Thoracic aorta (tissue), 2 donors: ENCODE measurements around the gene ZNF681. TPM values are rescaled to one million over a fixed set of nuclear protein-coding genes. Genes with fewer than 3 reads are reported as not detected.

Experiments used
- ATAC-seq: fragments of 150-250 bp; one replicate; pipeline ENCODE4 v1.8.0; 2017; ENCODE audit warnings: low read depth; ENCODE audit not compliant: insufficient number of reproducible peaks, low FRiP score
- DNase-seq: peaks from one replicate; pipeline ENCODE4 v3.0.0-alpha.2; 2020; ENCODE audit warnings: low spot score
- H3K27ac ChIP-seq, 2 donors: fragments of 200-600 bp; sonication (generic); 1 replicate in 1 of 2; 2 replicates in 1 of 2; pipeline ENCODE4 v1.5.1; 2016; ENCODE audit warnings: mild to moderate bottlenecking in 2 of 2, moderate library complexity in 2 of 2
- H3K27me3 ChIP-seq: fragments of 200-600 bp; sonication (generic); replicated peaks from 2 replicates; pipeline ENCODE4 v1.6.0; 2016; ENCODE audit warnings: mild to moderate bottlenecking; ENCODE audit not compliant: insufficient read depth
- H3K36me3 ChIP-seq: fragments of 200-600 bp; sonication (generic); one replicate; pipeline ENCODE4 v1.5.1; 2016
- H3K4me1 ChIP-seq, 2 donors: fragments of 200-600 bp; sonication (generic); 1 replicate in 1 of 2; 2 replicates in 1 of 2; pipeline versions ENCODE4 v1.5.1 to v1.6.0; 2016; ENCODE audit warnings: low read depth in 2 of 2, mild to moderate bottlenecking in 1 of 2; ENCODE audit not compliant: control insufficient read depth in 1 of 2
- H3K4me3 ChIP-seq: fragments of 200-600 bp; sonication (generic); 2 replicates; pipeline ENCODE4 v1.5.1; 2016; ENCODE audit warnings: mild to moderate bottlenecking
- H3K9me3 ChIP-seq: fragments of 200-600 bp; sonication (generic); 2 replicates; pipeline ENCODE4 v1.5.1; 2016
- total RNA-seq, 2 donors: library from RNA; depleted of rRNA; stranded (reverse); fragments of >200 nt; gene quantifications; one replicate each; pipeline versions ENCODE4 v1.1.0 to v1.2.3, GENCODE V29; 2016
- TF ChIP-seq, protein P1 (sequence below): fragments of 200-600 bp; sonication (generic); IDR thresholded peaks from one replicate; pipeline ENCODE4 v1.5.1; 2019; ENCODE audit warnings: antibody characterized with exemption

Gene ZNF681
- total RNA-seq, 2 donors from 2014 or later = 0.56 to 2.2 TPM

DNA sequence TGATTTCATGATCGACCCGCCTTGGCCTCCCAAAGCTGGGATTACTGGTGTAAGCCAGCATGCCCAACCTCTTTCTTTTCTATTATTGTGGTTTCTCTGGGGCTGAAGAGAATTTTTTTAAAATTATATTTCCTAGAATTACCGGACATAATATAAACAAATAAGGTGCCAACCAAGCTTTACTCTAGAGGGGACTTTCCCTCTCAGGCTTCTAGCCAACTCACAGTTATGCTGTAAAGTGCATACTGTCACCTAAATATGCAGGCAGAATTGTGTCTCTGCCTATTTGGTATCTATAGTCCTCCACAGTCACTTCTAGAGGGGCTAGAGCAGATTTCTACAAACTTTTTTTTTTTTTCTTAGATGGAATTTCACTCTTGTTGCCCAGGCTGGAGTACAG is 41.6 kb upstream of the ZNF681 start:
- Histone ChIP-seq H3K9me3 (no peaks in the 10 kb centered on the region), H3K4me1 (no peaks in the 10 kb centered on the region), H3K4me3 (no peak overlapping the region), H3K27me3 (no peaks in the 10 kb centered on the region), H3K27ac (no peak overlapping the region), H3K36me3 (no peaks in the 10 kb centered on the region)
- DNase-seq (no peak), ATAC-seq (no peak)
- TF ChIP-seq, protein P1, sequence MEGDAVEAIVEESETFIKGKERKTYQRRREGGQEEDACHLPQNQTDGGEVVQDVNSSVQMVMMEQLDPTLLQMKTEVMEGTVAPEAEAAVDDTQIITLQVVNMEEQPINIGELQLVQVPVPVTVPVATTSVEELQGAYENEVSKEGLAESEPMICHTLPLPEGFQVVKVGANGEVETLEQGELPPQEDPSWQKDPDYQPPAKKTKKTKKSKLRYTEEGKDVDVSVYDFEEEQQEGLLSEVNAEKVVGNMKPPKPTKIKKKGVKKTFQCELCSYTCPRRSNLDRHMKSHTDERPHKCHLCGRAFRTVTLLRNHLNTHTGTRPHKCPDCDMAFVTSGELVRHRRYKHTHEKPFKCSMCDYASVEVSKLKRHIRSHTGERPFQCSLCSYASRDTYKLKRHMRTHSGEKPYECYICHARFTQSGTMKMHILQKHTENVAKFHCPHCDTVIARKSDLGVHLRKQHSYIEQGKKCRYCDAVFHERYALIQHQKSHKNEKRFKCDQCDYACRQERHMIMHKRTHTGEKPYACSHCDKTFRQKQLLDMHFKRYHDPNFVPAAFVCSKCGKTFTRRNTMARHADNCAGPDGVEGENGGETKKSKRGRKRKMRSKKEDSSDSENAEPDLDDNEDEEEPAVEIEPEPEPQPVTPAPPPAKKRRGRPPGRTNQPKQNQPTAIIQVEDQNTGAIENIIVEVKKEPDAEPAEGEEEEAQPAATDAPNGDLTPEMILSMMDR = no peak

DNA sequence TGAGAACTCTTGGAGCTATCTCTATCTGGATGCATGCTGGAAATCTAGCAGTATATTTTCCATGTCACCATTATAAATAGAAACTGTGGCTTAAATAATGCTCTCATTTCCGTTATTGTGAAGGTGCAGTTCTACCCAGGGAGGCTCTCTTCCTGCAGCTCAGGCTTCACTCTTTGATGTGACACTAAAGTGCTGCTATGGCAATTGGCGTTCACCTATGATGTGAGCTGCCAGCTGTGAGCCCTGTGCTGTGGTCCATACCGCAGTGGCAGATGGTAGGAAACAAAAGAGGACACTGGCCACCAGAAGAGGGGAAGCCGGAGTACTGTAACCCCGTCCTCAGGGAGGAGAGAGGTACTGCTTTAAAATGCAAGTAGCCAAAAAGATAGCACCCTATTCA is 40.6 kb upstream of the ZNF681 start:
- no peaks in the 10 kb centered on the region for H3K27me3 ChIP-seq
- H3K36me3 ChIP-seq = no peaks in the 10 kb centered on the region
- H3K4me3 ChIP-seq = no peak overlapping the region
- TF ChIP-seq, protein P1 = no peak
- DNase-seq (no peak), ATAC-seq (no peak)
- H3K4me1 ChIP-seq = no peaks in the 10 kb centered on the region
- no peak overlapping the region for H3K27ac ChIP-seq
- H3K9me3 ChIP-seq = no peaks in the 10 kb centered on the region

DNA sequence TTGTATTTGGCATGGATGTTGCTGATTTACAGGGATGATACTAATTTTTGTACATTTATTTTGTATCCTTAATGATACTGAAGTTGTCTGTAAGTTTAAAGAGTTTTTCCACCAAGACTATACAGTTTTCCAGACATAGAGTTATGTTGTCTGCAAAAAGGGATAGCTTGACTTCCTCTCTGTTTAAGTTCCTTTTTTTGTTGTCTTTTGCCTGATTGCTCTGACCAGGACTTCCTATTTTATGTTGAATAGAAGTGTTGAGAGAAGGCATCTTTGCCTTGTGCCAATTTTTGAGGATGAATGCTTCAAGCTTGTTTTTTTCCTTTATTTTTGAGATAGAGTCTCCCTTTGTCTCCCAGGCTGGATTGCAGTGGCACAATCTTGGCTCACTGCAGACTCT is 36.8 kb upstream of the ZNF681 start:
- Histone ChIP-seq H3K36me3 (no peaks in the 10 kb centered on the region), H3K27ac (no peak overlapping the region), H3K9me3 (no peaks in the 10 kb centered on the region), H3K27me3 (no peaks in the 10 kb centered on the region), H3K4me3 (no peak overlapping the region), H3K4me1 (no peaks in the 10 kb centered on the region)
- no peak for DNase-seq
- TF ChIP-seq, protein P1 = no peak
- no peak for ATAC-seq

DNA sequence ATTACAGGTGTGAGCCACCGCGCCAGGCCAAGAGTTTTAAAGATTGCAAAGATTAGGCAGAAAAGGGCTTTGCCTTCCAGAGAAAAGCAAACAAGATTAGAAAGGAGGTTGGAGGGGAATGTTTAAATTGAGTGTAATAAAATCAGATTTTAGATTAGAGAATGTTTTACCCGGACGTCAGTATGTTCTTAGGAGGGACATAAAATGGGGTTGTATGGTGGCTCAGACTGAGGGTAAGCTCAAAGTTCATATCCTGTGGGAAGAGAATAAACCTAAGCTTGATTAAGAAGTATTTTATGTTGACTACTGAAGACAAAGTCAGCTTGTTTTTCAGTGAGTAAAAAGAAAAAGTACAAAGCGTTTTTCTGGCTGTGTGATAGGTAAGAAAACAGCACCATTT is 34.1 kb upstream of the ZNF681 start:
- H3K4me1 ChIP-seq = no peaks in the 10 kb centered on the region
- TF ChIP-seq, protein P1 = no peak
- H3K4me3 ChIP-seq = no peak overlapping the region
- no peaks in the 10 kb centered on the region for H3K36me3 ChIP-seq
- H3K9me3 ChIP-seq = no peaks in the 10 kb centered on the region
- ATAC-seq = no peak
- no peak overlapping the region for H3K27ac ChIP-seq
- no peaks in the 10 kb centered on the region for H3K27me3 ChIP-seq
- no peak for DNase-seq

DNA sequence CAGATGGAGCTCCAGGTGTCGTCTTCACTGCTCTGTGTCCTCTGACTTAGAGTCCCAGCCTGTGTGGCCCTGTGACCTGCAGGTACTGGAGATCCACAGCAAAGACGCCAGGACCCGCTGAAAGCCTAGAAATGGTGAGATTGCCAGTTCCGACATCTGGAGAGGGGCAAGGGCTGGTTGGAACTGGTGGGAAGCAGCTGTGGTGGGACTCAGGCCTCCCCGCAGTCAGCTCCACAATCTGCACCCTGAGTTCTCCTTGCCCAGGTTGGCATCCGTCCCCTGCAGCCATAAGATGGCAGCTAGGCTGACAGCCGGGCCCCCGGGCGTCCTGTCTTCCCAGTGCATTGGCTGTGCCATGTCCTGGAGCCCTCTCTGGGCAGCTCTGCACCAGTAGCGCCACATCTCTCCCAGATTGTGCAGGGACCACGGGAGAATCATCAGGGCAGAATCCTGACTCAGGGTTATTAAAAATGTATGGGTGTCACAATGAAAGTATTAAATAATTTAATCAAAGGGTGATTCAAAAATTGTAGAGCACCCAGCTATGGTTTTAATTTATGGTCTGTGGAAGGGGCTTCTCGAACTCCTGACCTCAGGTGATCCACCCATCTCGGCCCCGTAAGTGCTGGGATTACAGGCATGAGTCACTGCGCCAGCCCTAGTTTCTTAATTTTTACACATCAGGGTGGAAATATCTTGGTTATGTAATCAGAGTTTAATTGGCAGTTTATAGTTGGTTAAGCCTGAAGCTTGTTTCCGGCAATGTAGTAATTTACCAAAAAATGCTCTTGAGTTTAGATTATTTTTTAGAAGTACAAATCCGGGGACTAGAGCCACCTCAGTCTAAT is 32.2 kb upstream of the ZNF681 start:
- H3K36me3 ChIP-seq = no peaks in the 10 kb centered on the region
- TF ChIP-seq, protein P1 = no peak
- ATAC-seq = no peak
- no peak overlapping the region for H3K27ac ChIP-seq
- H3K4me1 ChIP-seq = no peaks in the 10 kb centered on the region
- DNase-seq = no peak
- H3K27me3 ChIP-seq = no peaks in the 10 kb centered on the region
- H3K4me3 ChIP-seq = no peak overlapping the region
- H3K9me3 ChIP-seq = no peaks in the 10 kb centered on the region
